ENCODE measurements around the gene PRC1.

- TF ChIP-seq CTCF (IDR thresholded peaks at IDR 0.05) = no peak
- no peak for TF ChIP-seq EZH2 (IDR thresholded peaks at IDR 0.05)
- no peak for TF ChIP-seq EZH2phosphoT487 (IDR thresholded peaks at IDR 0.05)
These were observed 61.7 kb downstream of the PRC1 start for GRCh38 chr15:90932660-90932991.

Data from neural progenitor cell (in vitro differentiated cells).